GM18511 (cell line): ENCODE results near the gene HSPB6.
A peak's percentile ranks its signal among the peaks of the same experiment; 100 is the strongest.
"Not testable (repeated sequence)": the region's sequence is repeated elsewhere in the genome, so short reads cannot be mapped to it uniquely, and the experiment has no call there.

ENCODE experiments used
- ATAC-seq: cut with Tn5 transposase; IDR thresholded peaks from one replicate; pipeline ENCODE4 v1.9.1; 2021; ENCODE audit warnings: mild to moderate bottlenecking, moderate library complexity; ENCODE audit not compliant: unreplicated experiment

The HSPB6 gene

GRCh38 chr19:35786299-35787160 lies 29.7 kb upstream of the HSPB6 start:
- ATAC-seq, result no peak

DNA sequence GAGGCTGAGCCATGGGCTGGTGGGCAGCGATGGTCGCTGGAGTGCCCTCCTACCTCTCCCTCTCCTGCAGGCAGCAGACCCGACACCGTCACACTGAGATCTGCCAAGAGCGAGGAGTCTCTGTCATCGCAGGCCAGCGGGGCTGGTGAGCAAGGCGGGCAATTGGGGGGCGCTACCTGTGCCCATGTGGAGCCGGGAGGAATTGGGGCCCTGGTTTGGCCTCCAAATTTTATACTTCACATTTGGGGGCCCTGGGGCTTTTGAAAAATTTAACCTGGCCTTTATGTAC lies 28.5 kb upstream of the HSPB6 start:
- ATAC-seq, result no peak

- no peak for ATAC-seq
Measured at GRCh38 chr19:35784503-35785338, 27.9 kb upstream of the HSPB6 start.

DNA sequence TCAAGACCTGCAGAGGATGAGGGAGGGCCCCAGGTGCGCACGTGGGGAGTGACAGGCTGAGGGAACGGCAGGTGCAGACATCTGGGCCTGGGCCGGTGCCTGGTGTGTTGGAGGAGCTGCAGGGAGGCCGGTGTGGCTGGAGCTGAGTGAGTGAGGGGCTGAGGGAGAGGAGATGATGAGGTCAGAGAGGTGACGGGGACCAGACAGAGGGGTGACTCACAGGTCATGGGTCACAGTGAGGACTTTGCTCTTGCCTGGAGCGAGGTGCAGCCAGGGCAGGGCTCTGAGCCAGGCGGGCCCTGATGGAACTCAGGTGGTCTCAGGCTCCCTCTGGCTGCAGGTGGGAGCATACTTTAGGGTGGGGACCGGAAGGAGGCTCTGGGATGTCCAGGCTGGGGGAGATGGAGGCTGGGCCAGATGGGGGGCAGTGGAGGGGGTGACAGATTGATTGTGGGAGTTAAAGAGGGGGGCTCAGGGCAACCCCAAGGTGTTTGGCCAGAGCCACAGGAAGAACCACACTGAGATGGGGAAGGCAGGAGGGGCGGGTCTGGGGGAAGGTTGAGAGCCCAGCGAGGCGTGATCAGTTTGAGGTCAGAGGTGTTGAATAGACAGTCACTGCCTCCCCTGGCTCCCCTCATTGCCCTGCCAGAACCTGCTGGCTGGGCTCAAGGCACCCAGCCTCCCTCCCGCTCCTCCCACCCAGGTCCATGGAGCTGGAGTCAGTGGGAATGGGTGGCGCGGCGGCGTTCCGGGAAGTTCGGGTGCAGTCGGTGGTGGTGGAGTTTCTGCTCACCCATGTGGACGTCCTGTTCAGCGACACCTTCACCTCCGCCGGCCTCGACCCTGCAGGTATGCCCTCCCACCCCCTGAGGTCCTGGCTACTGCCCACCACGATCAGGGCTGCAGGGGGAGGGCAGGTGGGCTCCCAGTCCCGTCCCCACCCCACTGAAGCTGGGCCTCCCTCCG lies 26.9 kb upstream of the HSPB6 start:
- no peak for ATAC-seq

GRCh38 chr19:35782589-35782988 lies 25.8 kb upstream of the HSPB6 start:
- no peak for ATAC-seq

DNA sequence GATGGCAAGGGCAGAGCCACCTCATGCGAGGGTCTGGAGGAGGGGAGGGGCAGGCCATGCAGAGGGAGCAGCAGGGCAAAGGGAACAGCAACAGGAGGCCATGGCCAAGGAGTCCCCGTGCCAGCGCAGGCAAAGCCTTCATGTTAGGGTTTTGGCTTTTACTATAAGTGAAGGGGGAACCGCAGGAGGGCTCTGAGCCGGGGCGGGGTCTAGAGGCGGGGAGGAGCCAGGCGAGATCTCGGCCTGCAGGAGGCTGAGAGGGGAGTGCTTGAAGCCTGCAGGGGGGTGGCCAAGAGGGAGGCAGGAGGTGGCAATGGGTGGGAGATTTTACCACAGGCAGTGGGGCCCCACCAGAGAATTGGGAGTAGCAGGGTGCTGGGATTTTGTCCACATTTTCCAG lies 24.8 kb upstream of the HSPB6 start:
- no peak for ATAC-seq

DNA sequence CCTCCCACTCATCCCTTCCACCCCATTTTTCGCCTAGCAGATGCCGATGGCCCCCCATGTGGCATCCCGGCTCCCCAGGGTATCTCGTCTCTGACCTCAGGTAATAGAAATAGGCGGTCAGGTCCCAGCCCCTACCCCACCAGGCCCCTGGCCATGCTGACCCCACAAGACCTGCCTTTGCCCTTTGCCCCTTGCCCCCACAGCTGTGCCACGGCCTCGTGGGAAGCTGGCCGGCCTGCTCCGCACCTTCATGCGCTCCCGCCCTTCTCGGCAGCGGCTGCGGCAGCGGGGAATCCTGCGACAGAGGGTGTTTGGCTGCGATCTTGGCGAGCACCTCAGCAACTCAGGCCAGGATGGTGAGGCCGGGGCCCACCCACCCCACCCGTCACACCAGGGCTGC lies 23.9 kb upstream of the HSPB6 start:
- no peak for ATAC-seq

DNA sequence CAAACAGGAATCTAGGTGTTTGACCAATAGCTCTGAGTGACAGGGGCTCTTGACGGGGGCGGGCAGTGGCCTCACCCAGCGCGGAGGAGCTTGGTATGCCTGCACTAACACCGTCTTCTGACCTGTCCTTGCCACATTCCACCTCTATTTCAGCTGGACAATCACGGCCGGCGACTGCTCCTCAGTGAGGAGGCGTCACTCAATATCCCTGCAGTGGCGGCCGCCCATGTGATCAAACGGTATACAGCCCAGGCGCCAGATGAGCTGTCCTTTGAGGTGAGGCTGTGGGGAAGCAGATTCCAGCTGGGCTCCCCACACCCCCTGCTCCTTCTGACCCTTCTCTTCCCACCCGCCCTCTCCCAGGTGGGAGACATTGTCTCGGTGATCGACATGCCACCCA lies 23.2 kb upstream of the HSPB6 start:
- ATAC-seq, result no peak

- no peak for ATAC-seq
Measured at GRCh38 chr19:35779033-35779432, 22.2 kb upstream of the HSPB6 start.

DNA sequence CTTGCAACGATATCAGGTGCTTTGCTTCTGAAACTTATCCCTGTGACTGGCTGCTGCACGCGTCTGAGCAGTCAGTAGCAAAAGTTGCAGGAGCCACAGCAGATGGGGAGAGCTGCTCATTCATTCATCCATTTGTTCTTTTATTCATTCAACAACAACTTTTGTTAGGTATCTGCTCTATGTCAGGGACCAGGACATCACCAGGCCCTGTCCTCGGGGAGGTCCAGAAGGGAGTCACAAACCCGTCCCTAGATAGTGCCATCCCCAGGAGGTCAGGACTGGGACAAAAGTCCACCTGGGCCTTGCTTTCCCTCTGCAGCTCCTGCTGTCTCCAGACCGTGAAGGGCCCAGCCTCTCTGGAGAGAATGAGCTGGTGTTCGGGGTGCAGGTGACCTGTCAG lies 21.1 kb upstream of the HSPB6 start:
- ATAC-seq, result no peak

DNA sequence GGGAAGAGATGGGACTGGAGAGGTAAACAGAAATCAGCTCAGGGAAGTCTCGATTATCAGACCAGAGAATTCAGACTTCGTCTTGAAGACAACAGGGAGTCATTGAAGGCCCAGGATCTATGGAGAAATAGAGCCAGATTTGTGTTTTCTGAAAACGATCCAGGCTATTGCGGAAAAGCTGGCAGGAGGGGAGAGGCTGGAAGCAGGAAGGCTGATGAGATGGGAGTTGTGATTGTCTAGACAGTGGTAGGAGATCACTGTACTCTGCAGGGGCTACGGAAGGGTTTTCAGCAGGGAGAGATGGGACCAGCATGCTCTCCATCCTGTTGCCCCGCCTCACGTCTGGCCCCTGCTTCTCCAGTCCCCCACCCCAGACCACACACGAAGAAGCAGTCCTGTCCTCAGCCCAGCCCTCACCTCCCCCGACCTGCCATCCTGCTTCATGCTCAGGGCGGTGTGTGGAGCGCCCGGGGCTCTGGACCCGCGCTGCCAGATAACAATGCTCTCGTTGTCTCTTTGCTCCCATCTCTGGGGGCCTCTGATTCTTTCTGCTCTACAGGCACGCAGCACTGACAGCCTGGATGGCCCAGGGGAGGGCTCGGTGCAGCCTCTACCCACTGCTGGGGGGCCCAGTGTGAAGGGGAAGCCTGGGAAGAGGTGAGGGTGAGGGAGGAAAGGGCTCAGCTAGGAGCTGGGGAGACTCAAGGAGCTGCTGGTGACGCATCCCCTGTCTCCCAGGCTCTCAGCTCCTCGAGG lies 20.4 kb upstream of the HSPB6 start:
- no peak for ATAC-seq

DNA sequence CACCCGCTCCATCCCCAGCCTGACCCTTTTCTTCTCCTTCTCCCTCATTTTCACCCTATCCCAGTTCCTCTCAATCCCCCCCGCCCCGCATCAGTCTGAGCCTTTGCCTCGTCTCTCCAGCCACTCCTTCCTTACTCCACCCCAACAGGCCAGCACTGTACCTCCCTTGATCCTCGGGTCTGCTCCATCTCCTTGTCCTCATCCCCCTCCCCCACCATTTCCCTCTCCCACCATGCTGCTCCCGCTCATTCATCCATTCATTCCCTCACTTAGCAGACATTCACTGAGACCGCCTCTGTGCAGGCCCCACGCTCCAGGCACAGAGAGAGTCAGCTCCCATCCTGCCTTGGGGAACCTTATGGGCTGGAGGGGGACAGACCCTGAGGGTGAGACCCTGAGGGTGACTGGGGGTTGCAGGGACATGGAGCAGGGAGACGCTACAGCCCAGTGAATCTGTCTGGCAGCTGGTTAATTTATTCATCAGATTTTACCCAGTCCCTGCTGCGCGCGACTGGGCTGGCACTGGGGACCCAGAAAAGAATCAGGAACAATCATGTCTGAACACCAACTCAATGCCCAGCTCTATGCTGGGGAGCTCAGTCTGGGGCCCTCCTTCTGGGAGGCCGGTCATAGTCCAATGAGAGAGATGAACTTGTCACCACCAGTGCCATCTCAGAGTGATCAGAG lies 19.4 kb upstream of the HSPB6 start:
- no peak for ATAC-seq

- peak; percentile 96 for ATAC-seq
Measured at GRCh38 chr19:35775298-35776101, 18.7 kb upstream of the HSPB6 start, which contains the start of gene ARHGAP33. ARHGAP33 (plus strand) TSS chr19:35775564; CDS start chr19:35775659, 95 bp downstream.

- no peak for ATAC-seq
Measured at GRCh38 chr19:35775046-35775297, 18.1 kb upstream of the HSPB6 start.

DNA sequence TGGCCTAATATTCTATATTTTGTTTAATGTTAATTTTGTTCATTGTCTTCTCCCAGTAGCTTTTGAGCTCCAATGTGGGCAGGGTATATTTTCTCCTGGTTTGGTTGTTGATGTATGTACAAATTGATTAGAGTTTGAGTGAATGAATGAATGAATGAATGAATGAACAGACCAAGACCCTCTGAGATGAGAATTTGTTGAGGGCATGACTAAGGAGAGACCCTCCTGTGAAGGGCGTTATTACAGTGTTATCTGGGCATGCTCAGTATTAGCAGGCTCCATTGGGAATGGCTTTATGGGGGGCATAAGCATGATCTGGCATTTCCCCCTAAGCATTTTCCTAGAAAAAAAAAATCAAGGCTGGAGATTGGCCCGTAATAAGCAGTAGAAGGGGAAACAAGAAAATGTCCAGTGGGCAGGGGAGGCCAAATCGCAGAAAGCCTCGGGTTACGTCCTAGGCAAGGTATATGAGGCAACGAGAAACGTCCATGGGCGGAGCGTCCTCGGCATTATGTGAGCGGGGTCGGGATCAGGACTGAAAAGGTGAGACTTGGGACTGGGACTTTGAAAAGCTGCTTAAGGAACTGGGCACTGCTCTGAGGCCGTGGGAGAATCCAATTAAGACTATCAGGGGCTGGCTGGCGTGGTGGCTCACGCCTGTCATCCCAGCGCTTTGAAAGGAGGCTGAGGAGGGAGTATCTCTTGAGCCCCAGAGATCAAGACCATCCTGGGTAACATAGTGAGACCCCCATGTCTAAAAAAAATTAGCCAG lies 17.6 kb upstream of the HSPB6 start:
- no peak for ATAC-seq

GRCh38 chr19:35773020-35773806 lies 16.4 kb upstream of the HSPB6 start:
- no peak for ATAC-seq

DNA sequence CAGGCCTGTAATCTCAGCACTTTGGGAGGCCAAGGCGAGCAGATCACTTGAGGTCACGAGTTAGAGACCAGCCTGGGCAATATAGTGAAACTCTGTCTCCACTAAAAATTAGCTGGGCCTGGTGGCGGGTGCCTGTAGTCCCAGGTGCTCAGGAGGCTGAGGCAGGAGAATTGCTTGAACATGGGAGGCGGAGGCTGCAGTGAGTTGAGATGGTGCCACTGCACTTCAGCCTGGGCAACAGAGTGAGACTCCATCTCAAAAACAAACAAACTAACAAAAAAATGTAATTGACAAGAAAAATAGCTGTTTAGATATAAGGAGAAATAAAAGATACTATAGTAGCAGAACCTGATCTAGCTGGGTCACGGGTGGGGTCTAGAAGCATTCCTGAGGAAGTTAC lies 15.5 kb upstream of the HSPB6 start:
- ATAC-seq, result not testable (repeated sequence)

GRCh38 chr19:35768082-35768421 lies 11.2 kb upstream of the HSPB6 start:
- ATAC-seq, result no peak
